Smooth muscle cell (in vitro differentiated cells): Measurements from ENCODE around the gene LITAF. TPM values are rescaled to one million over a fixed set of nuclear protein-coding genes. Genes with fewer than 3 reads are reported as not detected.

Experiments
- DNase-seq: peaks from one replicate; lab custom pipeline; 2025; ENCODE audit not compliant: unreplicated experiment; lab: John Stamatoyannopoulos, UW
- H2AFZ ChIP-seq: fragments of 200-600 bp; sonication (generic); 2 replicates; pipeline ENCODE4 v1.6.0; 2016; ENCODE audit warnings: antibody characterized with exemption, low read depth, mild to moderate bottlenecking
- H3F3A ChIP-seq: fragments of 200-600 bp; sonication (generic); 2 replicates; pipeline ENCODE4 v1.6.0; 2017; ENCODE audit warnings: antibody characterized with exemption, low read depth
- H3K27ac ChIP-seq: fragments of 200-600 bp; sonication (generic); 2 replicates; pipeline ENCODE4 v1.5.1; 2016; ENCODE audit warnings: low read depth, mild to moderate bottlenecking
- H3K27me3 ChIP-seq: fragments of 200-600 bp; sonication (generic); 2 replicates; pipeline ENCODE4 v1.6.1; 2016; ENCODE audit warnings: low read depth, mild to moderate bottlenecking
- H3K36me3 ChIP-seq: fragments of 200-600 bp; sonication (generic); 2 replicates; pipeline ENCODE4 v1.5.1; 2016; ENCODE audit warnings: low read depth
- H3K4me1 ChIP-seq: fragments of 200-600 bp; sonication (generic); 2 replicates; pipeline ENCODE4 v1.5.1; 2016; ENCODE audit warnings: low read depth
- H3K4me2 ChIP-seq: fragments of 200-600 bp; sonication (generic); 2 replicates; pipeline ENCODE4 v1.6.0; 2016; ENCODE audit warnings: mild to moderate bottlenecking
- H3K4me3 ChIP-seq: fragments of 200-600 bp; sonication (generic); 2 replicates; pipeline ENCODE4 v1.5.1; 2016; ENCODE audit warnings: mild to moderate bottlenecking
- H3K79me2 ChIP-seq: fragments of 200-600 bp; sonication (generic); 2 replicates; pipeline ENCODE4 v1.6.0; 2016; ENCODE audit warnings: low read depth, mild to moderate bottlenecking
- H3K9ac ChIP-seq: fragments of 200-600 bp; sonication (generic); 2 replicates; pipeline ENCODE4 v1.6.0; 2016; ENCODE audit warnings: low read depth
- H3K9me3 ChIP-seq: fragments of 200-600 bp; sonication (generic); replicated peaks from 2 replicates; pipeline ENCODE4 v1.5.1; 2016; ENCODE audit warnings: low read depth
- H4K20me1 ChIP-seq: fragments of 200-600 bp; sonication (generic); 2 replicates; pipeline ENCODE4 v1.6.0; 2016; ENCODE audit warnings: low read depth
- CTCF ChIP-seq: fragments of 200-600 bp; sonication (generic); IDR thresholded peaks from 2 replicates; pipeline ENCODE4 v1.5.1; 2017; ENCODE audit warnings: borderline replicate concordance, mild to moderate bottlenecking, antibody characterized with exemption; ENCODE audit not compliant: insufficient read depth, poor library complexity, severe bottlenecking
- WGBS: methylation state at CpG from one replicate; pipeline ENCODE4 v1.1.7; 2016; ENCODE audit warnings: low lambda C conversion rate; 5-methylcytosine and 5-hydroxymethylcytosine counted together
- polyA plus RNA-seq: library from polyadenylated mRNA; unstranded; fragments of >200 nt; fragmentation: Nextera tagmentation; extraction: Ambion mirVana; gene quantifications from 2 replicates; pipeline ENCODE4 v1.2.1, GENCODE V29; 2016
- total RNA-seq: library from RNA; depleted of rRNA; stranded (reverse); fragments of >200 nt; gene quantifications from 2 replicates; pipeline ENCODE4 v1.2.3, GENCODE V29; 2014

Gene LITAF
- total and polyA plus RNA-seq, 2 experiments from 2014 or later: 40.4 to 72.6 TPM

- Histone ChIP-seq H3K9ac (no peak overlapping the region), H3K27me3 (no peaks in the 10 kb centered on the region), H4K20me1 (no peaks in the 10 kb centered on the region), H3K36me3 (no peaks in the 10 kb centered on the region), H3K9me3 (no peaks in the 10 kb centered on the region), H3F3A (no peaks in the 10 kb centered on the region), H3K27ac (no peak overlapping the region), H3K79me2 (no peaks in the 10 kb centered on the region), H3K4me2 (no peak overlapping the region), H3K4me3 (no peak overlapping the region), H2AFZ (no peak overlapping the region), H3K4me1 (no peaks in the 10 kb centered on the region)
- WGBS: 94% methylated on average over 4 of the region's 4 CpGs
- DNase-seq: no peak
- no peak for TF ChIP-seq CTCF
These were observed 37.5 kb upstream of the LITAF start for GRCh38 chr16:11624205-11624604.

GRCh38 chr16:11621920-11622651, 35.4 kb upstream of the LITAF start:
- H3K27ac ChIP-seq: no peak overlapping the region
- no peak overlapping the region for H3K4me3 ChIP-seq

GRCh38 chr16:11621539-11621919, 34.8 kb upstream of the LITAF start:
- no peak for TF ChIP-seq CTCF
- Histone ChIP-seq H3K9ac (no peak overlapping the region), H3F3A (no peaks in the 10 kb centered on the region), H3K36me3 (no peaks in the 10 kb centered on the region), H3K27me3 (no peaks in the 10 kb centered on the region), H3K4me1 (no peaks in the 10 kb centered on the region), H3K4me2 (no peak overlapping the region), H3K27ac (no peak overlapping the region), H3K79me2 (no peaks in the 10 kb centered on the region), H3K9me3 (no peaks in the 10 kb centered on the region), H2AFZ (no peak overlapping the region), H3K4me3 (no peak overlapping the region), H4K20me1 (no peaks in the 10 kb centered on the region)
- 66% methylated on average over 6 of the region's 6 CpGs for WGBS
- DNase-seq: no peak

More at GRCh38 chr16:11621920-11622651, 35.4 kb upstream of the LITAF start:
- Histone ChIP-seq H3K36me3 (no peaks in the 10 kb centered on the region), H3K79me2 (no peaks in the 10 kb centered on the region), H3F3A (no peaks in the 10 kb centered on the region), H3K4me1 (no peaks in the 10 kb centered on the region), H2AFZ (no peak overlapping the region), H4K20me1 (no peaks in the 10 kb centered on the region), H3K27me3 (no peaks in the 10 kb centered on the region), H3K4me2 (no peak overlapping the region), H3K9me3 (no peaks in the 10 kb centered on the region), H3K9ac (no peak overlapping the region)
- 78% methylated on average over 19 of the region's 19 CpGs for WGBS
- DNase-seq: no peak
- no peak for TF ChIP-seq CTCF

GRCh38 chr16:11620243-11621003, 33.7 kb upstream of the LITAF start:
- no peak overlapping the region for H3K4me3 ChIP-seq

More at GRCh38 chr16:11620243-11621003, 33.7 kb upstream of the LITAF start:
- H4K20me1 ChIP-seq: no peaks in the 10 kb centered on the region
- no peaks in the 10 kb centered on the region for H3K4me1 ChIP-seq
- no peak overlapping the region for H3K27ac ChIP-seq
- no peaks in the 10 kb centered on the region for H3K36me3 ChIP-seq
- H3F3A ChIP-seq: no peaks in the 10 kb centered on the region
- no peaks in the 10 kb centered on the region for H3K79me2 ChIP-seq
- H3K4me2 ChIP-seq: no peak overlapping the region
- no peaks in the 10 kb centered on the region for H3K27me3 ChIP-seq
- WGBS: 96% methylated on average over 8 of the region's 8 CpGs
- TF ChIP-seq CTCF: no peak
- no peak overlapping the region for H3K9ac ChIP-seq
- no peak overlapping the region for H2AFZ ChIP-seq
- DNase-seq: no peak
- H3K9me3 ChIP-seq: no peaks in the 10 kb centered on the region
